GM12801 (cell line): Measurements from ENCODE around the gene ALG6.

Source experiments
- TF ChIP-seq, protein P1 (sequence below): IDR thresholded peaks from one replicate; pipeline ENCODE4 v1.5.1; 2011; ENCODE audit warnings: control low read depth; ENCODE audit not compliant: insufficient read length; ENCODE audit errors: extremely low read depth

ALG6 gene

DNA sequence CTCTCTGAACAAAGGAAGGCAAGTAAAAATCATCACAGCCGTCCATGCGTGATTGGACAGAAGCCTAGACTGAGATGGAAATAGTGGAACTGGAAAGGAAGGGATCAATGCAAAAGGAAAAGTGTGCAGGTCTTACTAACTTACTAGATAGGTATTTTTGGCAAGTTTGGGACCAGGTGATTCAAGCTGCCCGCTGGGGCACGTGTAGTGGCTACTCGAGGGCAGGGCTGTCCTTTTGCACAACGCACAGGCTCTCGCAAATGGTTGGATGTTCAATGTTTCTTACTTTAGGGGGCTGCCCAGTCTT is 566 bp upstream of the ALG6 start:
- TF ChIP-seq, protein P1, sequence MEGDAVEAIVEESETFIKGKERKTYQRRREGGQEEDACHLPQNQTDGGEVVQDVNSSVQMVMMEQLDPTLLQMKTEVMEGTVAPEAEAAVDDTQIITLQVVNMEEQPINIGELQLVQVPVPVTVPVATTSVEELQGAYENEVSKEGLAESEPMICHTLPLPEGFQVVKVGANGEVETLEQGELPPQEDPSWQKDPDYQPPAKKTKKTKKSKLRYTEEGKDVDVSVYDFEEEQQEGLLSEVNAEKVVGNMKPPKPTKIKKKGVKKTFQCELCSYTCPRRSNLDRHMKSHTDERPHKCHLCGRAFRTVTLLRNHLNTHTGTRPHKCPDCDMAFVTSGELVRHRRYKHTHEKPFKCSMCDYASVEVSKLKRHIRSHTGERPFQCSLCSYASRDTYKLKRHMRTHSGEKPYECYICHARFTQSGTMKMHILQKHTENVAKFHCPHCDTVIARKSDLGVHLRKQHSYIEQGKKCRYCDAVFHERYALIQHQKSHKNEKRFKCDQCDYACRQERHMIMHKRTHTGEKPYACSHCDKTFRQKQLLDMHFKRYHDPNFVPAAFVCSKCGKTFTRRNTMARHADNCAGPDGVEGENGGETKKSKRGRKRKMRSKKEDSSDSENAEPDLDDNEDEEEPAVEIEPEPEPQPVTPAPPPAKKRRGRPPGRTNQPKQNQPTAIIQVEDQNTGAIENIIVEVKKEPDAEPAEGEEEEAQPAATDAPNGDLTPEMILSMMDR: no peak

DNA sequence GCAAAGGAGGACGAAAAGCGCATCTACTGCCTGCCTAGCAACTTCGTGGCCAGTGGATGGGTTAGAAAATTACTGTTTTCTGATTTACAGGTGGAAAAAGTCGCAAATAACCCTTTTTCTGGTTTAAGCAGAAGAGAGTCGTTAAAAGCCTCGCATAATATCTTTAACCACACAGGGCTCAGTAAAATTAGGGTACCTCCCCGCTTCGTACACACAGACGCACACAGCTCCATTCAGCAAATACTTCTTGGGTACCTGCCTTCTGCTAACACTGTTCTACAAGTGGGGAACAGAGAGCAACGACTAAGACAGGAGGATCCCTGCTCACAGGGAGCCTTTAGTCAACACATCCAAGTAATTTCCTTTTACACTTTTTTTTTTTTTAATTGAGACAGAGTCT is 704 bp downstream of the ALG6 start:
- TF ChIP-seq, protein P1: no peak

DNA sequence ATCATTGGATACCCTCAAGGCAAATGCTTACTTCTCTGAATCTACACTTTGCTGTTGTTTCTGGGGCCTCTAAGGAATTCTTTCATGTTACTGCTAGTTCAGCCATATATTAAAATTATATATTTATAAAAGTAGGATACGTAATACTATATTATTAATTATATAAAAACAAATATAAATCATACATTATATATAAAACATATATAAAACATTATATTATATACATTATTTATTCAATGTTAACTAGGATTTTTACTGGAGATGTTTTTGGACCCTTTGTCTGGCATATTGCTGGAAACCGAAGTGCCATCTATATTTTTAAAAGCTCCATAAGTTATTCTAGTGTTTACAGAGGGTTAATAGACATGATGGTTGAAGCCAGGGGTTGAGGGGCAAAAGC is 12.2 kb downstream of the ALG6 start:
- TF ChIP-seq, protein P1: no peak

DNA sequence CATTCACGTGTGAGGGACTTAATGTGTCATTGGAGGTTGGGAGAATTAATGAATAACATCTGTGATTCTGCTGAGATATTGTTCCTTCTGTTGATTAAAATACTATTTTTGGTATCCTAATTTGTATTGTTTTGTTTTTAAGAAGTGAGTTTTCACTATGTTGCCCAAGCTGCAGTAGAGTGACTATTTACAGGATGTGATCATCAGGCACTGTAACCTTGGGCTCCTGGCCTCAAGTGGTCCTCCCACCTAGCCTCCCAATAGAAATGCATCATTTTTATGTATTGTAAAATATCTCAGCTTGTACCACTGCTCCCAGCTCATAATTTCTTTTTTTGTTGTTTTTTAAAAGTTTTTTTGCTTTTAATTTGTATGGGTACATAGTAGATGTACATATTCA is 14.3 kb downstream of the ALG6 start:
- TF ChIP-seq, protein P1: no peak

DNA sequence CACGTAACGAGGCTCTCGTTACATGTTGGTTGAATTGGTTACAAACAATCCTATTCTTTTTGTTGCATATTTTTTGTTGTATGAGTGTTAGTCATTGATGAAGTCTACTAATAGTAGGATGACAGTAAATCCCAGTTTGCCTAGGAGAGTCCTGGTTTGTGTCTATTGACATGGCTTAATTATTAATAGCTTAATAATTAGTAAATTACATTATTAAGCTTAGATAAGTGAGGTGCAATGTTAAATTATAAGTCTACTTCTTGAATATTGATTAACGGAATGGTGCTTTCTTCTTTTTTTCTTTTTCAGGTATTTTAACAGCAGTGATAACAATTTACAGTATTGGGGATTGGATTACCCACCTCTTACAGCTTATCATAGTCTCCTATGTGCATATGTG is 34.5 kb downstream of the ALG6 start:
- TF ChIP-seq, protein P1: no peak

DNA sequence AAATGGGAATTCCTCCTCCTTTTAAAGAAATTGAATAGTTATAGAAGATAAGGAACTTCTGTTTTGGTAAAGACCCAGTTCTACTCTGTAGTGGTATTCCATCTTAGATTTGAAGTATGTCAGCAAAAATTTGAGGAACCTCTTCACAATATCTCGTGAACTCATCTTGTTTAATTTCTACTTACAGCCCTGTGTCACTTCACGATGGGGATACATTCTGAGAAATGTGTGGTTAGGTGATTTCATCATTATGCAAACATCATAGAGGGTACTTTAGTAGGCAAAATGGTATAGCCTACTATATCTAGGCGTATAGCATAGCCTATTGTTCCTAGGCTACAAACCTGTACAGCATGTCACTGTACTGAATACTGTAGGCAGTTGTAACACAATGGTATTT is 36.0 kb downstream of the ALG6 start:
- TF ChIP-seq, protein P1: no peak

DNA sequence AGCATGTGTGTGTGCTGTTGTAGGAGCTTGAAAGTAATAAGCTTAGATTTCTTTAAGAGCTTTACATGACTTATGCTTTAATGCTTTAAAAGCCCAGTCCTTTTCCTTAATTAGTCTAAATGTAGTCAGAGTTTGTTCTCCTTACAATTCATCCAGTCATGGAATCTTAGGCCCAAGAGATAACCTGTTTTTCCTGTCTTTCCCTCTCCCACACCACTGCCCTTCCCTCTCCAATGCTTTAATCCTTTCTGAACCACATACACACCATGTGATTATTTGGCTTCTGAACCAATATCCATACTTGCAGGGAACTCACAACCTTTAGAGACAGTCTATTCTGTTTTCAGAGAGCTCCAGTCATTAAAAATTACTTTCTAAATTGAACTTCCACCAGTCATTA is 37.6 kb downstream of the ALG6 start:
- TF ChIP-seq, protein P1: no peak

DNA sequence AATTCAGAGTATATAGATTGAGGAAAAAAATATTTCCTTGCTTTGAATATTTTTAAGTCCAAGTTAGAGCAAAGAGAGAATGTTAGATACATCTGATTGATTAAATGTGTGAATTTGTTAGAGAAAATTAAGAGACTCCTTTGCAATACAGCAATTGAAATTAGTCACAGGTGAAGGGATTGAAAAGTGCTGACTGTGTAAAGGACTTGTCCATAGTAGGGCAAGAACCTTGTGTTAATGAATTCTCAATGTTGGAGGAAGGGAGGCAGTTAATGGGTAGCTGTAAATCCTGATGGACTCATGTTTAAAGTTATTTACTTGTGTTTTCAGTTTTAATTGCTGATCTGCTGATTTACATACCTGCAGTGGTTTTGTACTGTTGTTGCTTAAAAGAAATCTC is 38.6 kb downstream of the ALG6 start:
- TF ChIP-seq, protein P1: no peak
